GM13977 (cell line): ENCODE measurements around the gene POLDIP2.

Experiments used
- DNase-seq: peaks from one replicate; pipeline ENCODE4 v3.0.0; 2012; ENCODE audit warnings: low spot score
- in situ Hi-C: fragments of 300-500 bp; cut with MboI; formaldehyde crosslinking; loops from one replicate; pipeline ENCODE4 v1.12.0; 2022; ENCODE audit warnings: low sequenced_read_pairs, low pct_unique_long_range_greater_than_20kb, mixed read lengths, inconsistent platforms; ENCODE audit not compliant: unreplicated experiment
- TF ChIP-seq, protein P1 (sequence below): IDR thresholded peaks from 2 replicates; pipeline ENCODE4 v1.5.1; 2012; ENCODE audit warnings: mild to moderate bottlenecking, control low read depth; ENCODE audit not compliant: insufficient read depth; ENCODE audit errors: extremely low read depth, missing control alignments

Gene POLDIP2

DNA sequence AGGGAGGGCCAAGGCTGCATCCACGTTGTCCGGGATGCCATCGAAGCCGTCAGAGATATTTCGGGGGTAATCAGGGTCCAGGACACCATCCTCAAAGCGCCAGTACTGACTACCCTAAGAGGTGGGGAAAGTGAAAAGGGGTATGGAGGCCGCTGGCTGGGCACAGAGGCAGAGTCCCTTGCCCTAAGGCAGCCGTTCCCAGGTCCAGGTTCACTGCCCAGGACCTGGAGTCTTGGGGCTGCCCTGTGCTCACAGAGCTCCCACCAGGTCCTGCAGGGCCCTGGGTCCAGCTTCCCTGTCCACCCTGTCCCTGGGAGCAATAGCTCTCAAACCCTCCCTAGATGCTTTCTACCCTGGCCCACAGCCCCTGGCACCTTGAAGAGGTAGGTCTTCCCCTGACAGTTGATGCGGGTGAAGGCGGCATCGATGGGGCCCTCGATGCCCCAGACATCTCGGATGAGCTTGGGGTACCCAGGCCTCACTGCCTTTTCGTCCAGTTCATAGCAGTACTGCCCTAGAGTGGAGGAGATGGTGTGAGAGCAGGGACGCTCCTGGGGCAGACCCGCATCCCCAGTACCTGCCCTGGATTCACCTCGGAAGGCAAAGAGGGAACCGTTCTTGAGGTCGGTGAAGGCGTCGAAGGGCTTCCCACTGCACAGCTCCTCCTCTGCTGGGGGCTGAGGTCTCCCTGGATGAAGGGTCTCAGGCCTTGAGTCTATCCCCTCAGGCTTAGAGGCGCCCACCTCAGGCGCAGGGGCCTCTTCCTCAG lies 11.8 kb upstream of the POLDIP2 start:
- no peak for DNase-seq

DNA sequence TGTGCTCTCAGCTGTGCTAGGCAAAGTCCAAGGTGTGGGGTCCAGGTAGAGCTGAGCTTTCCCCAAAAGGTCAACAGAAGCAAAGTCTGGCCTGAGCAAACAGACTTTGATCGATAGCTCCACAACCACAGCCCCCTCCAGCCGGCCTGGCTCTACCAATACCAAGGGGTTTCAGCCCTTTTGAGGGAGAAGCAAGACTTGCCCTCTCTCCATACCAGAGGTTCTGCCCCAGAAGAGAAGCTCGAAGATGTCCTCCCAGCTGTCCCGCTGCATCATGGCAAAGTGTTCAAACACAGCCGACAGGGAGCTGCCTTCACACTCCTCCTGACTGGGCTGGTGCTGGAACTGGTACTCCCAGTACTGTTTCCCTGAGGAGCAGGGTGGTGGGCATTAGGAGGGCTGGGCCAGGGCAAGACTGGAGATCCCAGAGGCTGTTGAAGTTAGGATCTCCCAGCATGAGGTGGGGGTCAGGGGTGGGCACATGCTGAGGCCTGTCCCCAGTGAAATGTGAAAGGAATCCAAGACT lies 11.0 kb upstream of the POLDIP2 start:
- in situ Hi-C loops = no loop called here
- TF ChIP-seq, protein P1, sequence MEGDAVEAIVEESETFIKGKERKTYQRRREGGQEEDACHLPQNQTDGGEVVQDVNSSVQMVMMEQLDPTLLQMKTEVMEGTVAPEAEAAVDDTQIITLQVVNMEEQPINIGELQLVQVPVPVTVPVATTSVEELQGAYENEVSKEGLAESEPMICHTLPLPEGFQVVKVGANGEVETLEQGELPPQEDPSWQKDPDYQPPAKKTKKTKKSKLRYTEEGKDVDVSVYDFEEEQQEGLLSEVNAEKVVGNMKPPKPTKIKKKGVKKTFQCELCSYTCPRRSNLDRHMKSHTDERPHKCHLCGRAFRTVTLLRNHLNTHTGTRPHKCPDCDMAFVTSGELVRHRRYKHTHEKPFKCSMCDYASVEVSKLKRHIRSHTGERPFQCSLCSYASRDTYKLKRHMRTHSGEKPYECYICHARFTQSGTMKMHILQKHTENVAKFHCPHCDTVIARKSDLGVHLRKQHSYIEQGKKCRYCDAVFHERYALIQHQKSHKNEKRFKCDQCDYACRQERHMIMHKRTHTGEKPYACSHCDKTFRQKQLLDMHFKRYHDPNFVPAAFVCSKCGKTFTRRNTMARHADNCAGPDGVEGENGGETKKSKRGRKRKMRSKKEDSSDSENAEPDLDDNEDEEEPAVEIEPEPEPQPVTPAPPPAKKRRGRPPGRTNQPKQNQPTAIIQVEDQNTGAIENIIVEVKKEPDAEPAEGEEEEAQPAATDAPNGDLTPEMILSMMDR = no peak
- DNase-seq = no peak

More for the DNA sequence above, 11.8 kb upstream of the POLDIP2 start:
- TF ChIP-seq, protein P1 = no peak
- in situ Hi-C loops = no loop called here

DNA sequence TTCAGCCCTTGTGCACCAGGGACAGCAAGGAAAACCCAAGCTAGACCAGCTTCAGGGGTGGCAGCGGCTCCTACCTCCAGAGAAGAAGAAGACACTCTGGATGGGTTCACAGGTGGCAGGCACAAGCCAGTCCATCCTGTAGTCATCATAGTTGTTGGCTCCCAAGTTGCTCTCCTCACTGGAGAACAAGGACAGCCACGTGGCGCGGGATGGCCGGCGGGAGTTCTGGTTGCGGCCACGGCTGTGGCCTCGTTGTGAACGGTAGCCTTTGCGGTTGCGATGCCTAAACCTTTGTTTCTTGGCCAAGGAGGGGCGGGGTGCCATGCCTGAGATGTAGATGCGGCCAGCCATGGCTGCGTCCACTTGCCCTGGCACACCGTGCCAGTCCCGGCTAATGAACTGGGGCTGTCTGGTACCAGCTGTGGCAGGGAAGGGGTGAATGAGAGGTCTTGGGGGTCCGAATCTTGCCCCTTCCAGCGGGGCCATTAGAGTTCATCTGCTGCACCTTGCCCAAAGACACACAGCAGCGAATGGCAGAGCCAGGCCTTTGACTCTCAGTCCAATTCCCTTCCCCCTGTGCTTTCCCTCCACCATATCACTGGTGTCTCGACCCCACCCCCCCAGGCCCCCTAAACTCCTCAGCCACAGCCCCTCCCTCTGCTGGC lies 10.4 kb upstream of the POLDIP2 start:
- TF ChIP-seq, protein P1 = no peak
- no peak for DNase-seq
- in situ Hi-C loops = no loop called here

DNA sequence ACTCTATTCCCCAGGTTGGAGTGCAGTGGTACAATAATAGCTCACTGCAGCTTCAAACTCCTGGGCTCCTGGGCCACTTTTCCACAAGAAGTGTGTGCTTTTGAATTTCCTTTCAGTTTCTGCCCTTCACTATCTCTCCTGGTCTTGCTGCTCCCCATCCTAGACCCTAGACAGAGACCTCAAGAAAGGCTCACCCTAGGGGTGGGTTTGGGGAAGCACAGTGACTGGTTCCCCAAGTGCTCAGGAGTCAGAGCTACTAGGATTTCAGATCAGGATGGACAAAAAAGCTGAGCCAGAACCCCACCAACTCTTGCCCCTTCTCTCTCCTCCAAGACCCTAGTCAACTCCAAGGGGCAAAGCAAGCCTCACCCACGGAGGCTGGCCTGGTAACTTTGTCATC lies 9.3 kb upstream of the POLDIP2 start:
- in situ Hi-C loops = no loop called here
- TF ChIP-seq, protein P1 = peak; percentile 5
- DNase-seq = no peak

DNA sequence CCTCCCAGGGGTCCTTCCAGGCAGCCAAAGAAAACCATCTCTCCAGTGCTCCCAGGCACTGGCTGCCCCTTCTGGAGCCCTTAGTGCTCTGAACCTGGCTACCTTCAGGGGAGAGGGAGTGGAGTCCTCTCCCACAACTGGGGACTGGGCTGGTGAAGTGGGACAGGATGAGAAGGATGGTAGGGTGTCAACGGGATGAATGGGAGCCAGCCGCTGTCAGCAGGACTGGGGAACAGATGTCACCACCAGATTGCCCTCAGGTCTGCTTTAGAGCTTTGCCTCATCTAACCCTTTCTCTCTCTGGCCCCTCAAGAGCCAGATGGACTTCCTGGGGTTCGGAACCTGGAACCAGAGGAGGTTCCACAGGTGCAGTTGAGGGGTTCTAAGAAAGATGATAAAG lies 8.2 kb upstream of the POLDIP2 start:
- no peak for DNase-seq
- TF ChIP-seq, protein P1 = no peak
- in situ Hi-C loops = no loop called here

DNA sequence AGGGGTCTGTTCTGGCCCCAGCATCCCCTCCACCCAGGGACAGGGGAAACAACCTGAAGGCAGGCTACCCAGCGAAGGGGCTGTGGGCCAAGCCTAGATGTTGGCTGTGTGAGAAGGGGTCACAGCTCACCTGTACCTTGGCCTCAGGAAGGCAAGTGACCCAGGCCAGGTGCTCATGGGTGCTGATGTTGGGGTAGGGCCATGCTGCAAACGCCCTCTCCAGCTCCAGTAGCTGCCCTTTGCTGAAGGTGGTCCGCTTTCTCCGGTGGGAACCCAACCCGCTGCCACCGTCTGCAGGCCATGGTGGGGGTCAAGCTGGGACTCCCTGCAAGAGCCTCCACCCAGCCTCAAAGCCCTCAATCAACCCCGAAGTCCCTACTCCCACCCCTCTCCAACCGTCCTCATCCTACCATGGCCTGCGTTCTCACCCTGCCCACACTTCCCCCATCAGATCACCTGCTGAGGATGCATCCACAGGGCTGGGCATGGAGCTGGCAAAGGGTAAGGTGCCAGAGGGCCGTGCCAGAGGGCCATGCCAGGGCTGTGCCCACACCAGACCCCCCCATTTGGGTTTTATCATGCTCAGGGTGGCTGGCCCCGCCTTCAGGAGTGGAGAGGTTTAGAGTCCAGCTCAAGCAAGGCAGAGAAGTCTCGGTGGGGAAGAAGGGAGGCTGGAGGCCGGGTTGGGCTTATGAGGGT lies 7.5 kb upstream of the POLDIP2 start, which contains the start of gene SEBOX:
Gene SEBOX (minus strand): TSS at position 535 of the 699 bp plus-strand sequence. CDS start 48 bp downstream, at position 487.
- TF ChIP-seq, protein P1 = no peak
- in situ Hi-C loops = no loop called here
- no peak for DNase-seq
